Chondrocyte (in vitro differentiated cells): ENCODE data around the gene FBXL20. TPM values are rescaled to one million over a fixed set of nuclear protein-coding genes. Genes with fewer than 3 reads are reported as not detected.

Experiments used
- DNase-seq: peaks from one replicate; pipeline ENCODE4 v3.0.0; 2021; ENCODE audit warnings: mixed read lengths, low spot score
- H3K27ac Mint-ChIP-seq: one replicate; pipeline ENCODE4 v1.8.0; 2021; ENCODE audit warnings: mild to moderate bottlenecking, moderate library complexity, mixed read lengths; ENCODE audit not compliant: unreplicated experiment
- H3K27me3 Mint-ChIP-seq: 2 replicates; pipeline ENCODE4 v1.8.0; 2021; ENCODE audit warnings: low read depth, mixed read lengths
- H3K36me3 Mint-ChIP-seq: 2 replicates; pipeline ENCODE4 v1.8.0; 2021; ENCODE audit warnings: low read depth, mixed read lengths
- H3K4me1 Mint-ChIP-seq: 2 replicates; pipeline ENCODE4 v1.8.0; 2021; ENCODE audit warnings: low read depth, mild to moderate bottlenecking, mixed read lengths
- H3K4me3 Mint-ChIP-seq: one replicate; pipeline ENCODE4 v1.8.0; 2021; ENCODE audit warnings: mild to moderate bottlenecking, moderate library complexity, mixed read lengths; ENCODE audit not compliant: unreplicated experiment
- H3K9me3 Mint-ChIP-seq: 2 replicates; pipeline ENCODE4 v1.8.0; 2021; ENCODE audit warnings: low read depth, mixed read lengths
- CTCF ChIP-seq: fragments of 200-600 bp; sonication (generic); IDR thresholded peaks from 2 replicates; pipeline ENCODE4 v1.5.0; 2021; ENCODE audit warnings: antibody characterized with exemption, mild to moderate bottlenecking, moderate library complexity
- total RNA-seq: library from RNA; stranded (reverse); gene quantifications from 3 replicates; pipeline ENCODE4 v1.2.1, GENCODE V29; 2021

Gene FBXL20
- total RNA-seq, 1 donor from 2014 or later, result 21.8 TPM

- no peak for TF ChIP-seq CTCF
- no peak overlapping the region for H3K4me3 Mint-ChIP-seq
- no peak overlapping the region for H3K27ac Mint-ChIP-seq
- no peaks in the 10 kb centered on the region for H3K27me3 Mint-ChIP-seq
- DNase-seq, result no peak
- H3K9me3 Mint-ChIP-seq, result no peaks in the 10 kb centered on the region
- peaks cover 11% of the 10 kb centered on the region for H3K36me3 Mint-ChIP-seq
- H3K4me1 Mint-ChIP-seq, result peaks cover 7% of the 10 kb centered on the region
Observed at GRCh38 chr17:39271546-39271945, 129.9 kb downstream of the FBXL20 start.

GRCh38 chr17:39270923-39271322 is 130.5 kb downstream of the FBXL20 start:
- TF ChIP-seq CTCF, result peak; percentile 81
- H3K27me3 Mint-ChIP-seq, result no peaks in the 10 kb centered on the region
- H3K27ac Mint-ChIP-seq, result peak overlapping the region; percentile 79
- no peak overlapping the region for H3K4me3 Mint-ChIP-seq
- peaks cover 11% of the 10 kb centered on the region for H3K36me3 Mint-ChIP-seq
- H3K9me3 Mint-ChIP-seq, result no peaks in the 10 kb centered on the region
- peaks cover 7% of the 10 kb centered on the region for H3K4me1 Mint-ChIP-seq
- no peak for DNase-seq

GRCh38 chr17:39264119-39264518 is 137.3 kb downstream of the FBXL20 start:
- H3K9me3 Mint-ChIP-seq, result no peaks in the 10 kb centered on the region
- no peak for DNase-seq
- peaks cover 19% of the 10 kb centered on the region for H3K36me3 Mint-ChIP-seq
- no peak for TF ChIP-seq CTCF
- H3K27ac Mint-ChIP-seq, result no peak overlapping the region
- no peak overlapping the region for H3K4me3 Mint-ChIP-seq
- H3K4me1 Mint-ChIP-seq, result no peaks in the 10 kb centered on the region
- H3K27me3 Mint-ChIP-seq, result no peaks in the 10 kb centered on the region

GRCh38 chr17:39261286-39261685 is 140.1 kb downstream of the FBXL20 start:
- Mint-ChIP-seq H3K4me3 (no peak overlapping the region), H3K9me3 (no peaks in the 10 kb centered on the region), H3K4me1 (no peaks in the 10 kb centered on the region), H3K27me3 (no peaks in the 10 kb centered on the region), H3K36me3 (peaks cover 29% of the 10 kb centered on the region), H3K27ac (no peak overlapping the region)
- TF ChIP-seq CTCF, result peak; percentile 48
- no peak for DNase-seq

GRCh38 chr17:39252788-39253460 is 148.5 kb downstream of the FBXL20 start:
- no peaks in the 10 kb centered on the region for H3K9me3 Mint-ChIP-seq

More at GRCh38 chr17:39252788-39253460, 148.5 kb downstream of the FBXL20 start:
- no peak for TF ChIP-seq CTCF
- H3K4me3 Mint-ChIP-seq, result no peak overlapping the region
- no peak overlapping the region for H3K27ac Mint-ChIP-seq
- H3K36me3 Mint-ChIP-seq, result peaks cover 26% of the 10 kb centered on the region
- no peak for DNase-seq
- no peaks in the 10 kb centered on the region for H3K4me1 Mint-ChIP-seq
- H3K27me3 Mint-ChIP-seq, result no peaks in the 10 kb centered on the region
